Stimulated activated CD8-positive, alpha-beta memory T cell treated with anti-CD3 and anti-CD28 coated beads, Interleukin-12 subunit alpha, Interleukin-12 subunit beta, amount 100 ng/mL, for 1 hour (primary cell): ENCODE measurements around the gene C2orf15.
"Not testable (repeated sequence)": the region's sequence is repeated elsewhere in the genome, so short reads cannot be mapped to it uniquely, and the experiment has no call there.

ENCODE experiments used
- DNase-seq: peaks from one replicate; pipeline ENCODE4 v3.0.0-alpha.2; 2020; ENCODE audit warnings: low read depth

Gene C2orf15

GRCh38 chr2:99141110-99142108 is at the start of gene C2orf15:
C2orf15 (plus strand) TSS chr2:99141707; CDS start chr2:99150559, 8,852 bp downstream.
- DNase-seq = peak; percentile 95

GRCh38 chr2:99096728-99097127 is 44.8 kb upstream of the C2orf15 start:
- no peak for DNase-seq

GRCh38 chr2:99101697-99102096 is 39.8 kb upstream of the C2orf15 start:
- DNase-seq = no peak

- DNase-seq = no peak
These were observed 37.5 kb upstream of the C2orf15 start for GRCh38 chr2:99104006-99104405.

- no peak for DNase-seq
These were observed 34.6 kb upstream of the C2orf15 start for GRCh38 chr2:99106913-99107312.

GRCh38 chr2:99111236-99111635 is 30.3 kb upstream of the C2orf15 start:
- DNase-seq = no peak

- no peak for DNase-seq
These were observed 29.6 kb upstream of the C2orf15 start for GRCh38 chr2:99111945-99112344.

- no peak for DNase-seq
These were observed 28.9 kb upstream of the C2orf15 start for GRCh38 chr2:99112617-99113016.

- DNase-seq = no peak
These were observed 13.5 kb upstream of the C2orf15 start for GRCh38 chr2:99127981-99128380.

GRCh38 chr2:99135044-99135556 is 6.4 kb upstream of the C2orf15 start:
- not testable (repeated sequence) for DNase-seq

GRCh38 chr2:99139003-99139402 is 2.5 kb upstream of the C2orf15 start:
- no peak for DNase-seq

GRCh38 chr2:99140056-99140859 is 1.2 kb upstream of the C2orf15 start:
- DNase-seq = no peak

- DNase-seq = no peak
These were observed 722 bp upstream of the C2orf15 start for GRCh38 chr2:99140860-99141109.

- no peak for DNase-seq
These were observed 9.2 kb downstream of the C2orf15 start for GRCh38 chr2:99150706-99151105.

GRCh38 chr2:99152199-99152895 is 10.8 kb downstream of the C2orf15 start:
- no peak for DNase-seq

GRCh38 chr2:99153921-99154604 is 12.6 kb downstream of the C2orf15 start:
- DNase-seq = no peak

- peak; percentile 88 for DNase-seq
These were observed 13.4 kb downstream of the C2orf15 start, which contains the start of the genes LIPT1 and TSGA10 for GRCh38 chr2:99154643-99155536. LIPT1 (plus strand) TSS chr2:99154967; CDS start chr2:99161958, 6,991 bp downstream. TSGA10 (minus strand) TSS chr2:99154942; CDS start chr2:99109439, 45,503 bp downstream.

GRCh38 chr2:99156891-99157290 is 15.4 kb downstream of the C2orf15 start:
- no peak for DNase-seq

- no peak for DNase-seq
These were observed 17.1 kb downstream of the C2orf15 start for GRCh38 chr2:99158599-99158998.

GRCh38 chr2:99159594-99159993 is 18.1 kb downstream of the C2orf15 start:
- no peak for DNase-seq
